LNCAP (cell line): ENCODE results near the gene INA.

Experiments used
- TF ChIP-seq, protein P1 (sequence below): fragments of 450-650 bp; IDR thresholded peaks from 2 replicates; pipeline ENCODE4 v1.5.1; 2017; ENCODE audit warnings: mild to moderate bottlenecking

The INA gene

DNA sequence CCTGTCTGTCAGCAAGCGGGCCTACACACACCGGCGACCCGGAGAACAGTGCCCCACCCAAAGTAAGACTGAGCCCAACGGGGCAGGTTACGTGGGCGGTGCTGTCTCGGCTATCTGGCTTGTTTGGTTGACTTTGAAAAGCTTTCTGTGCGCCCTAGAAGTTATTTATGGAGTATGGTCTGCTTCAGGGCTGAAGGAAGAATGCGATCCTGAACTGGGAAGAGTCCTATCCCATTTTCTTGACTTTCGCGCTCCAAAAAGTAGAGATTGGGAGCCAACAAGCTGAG, 1.5 kb downstream of the INA start:
- TF ChIP-seq, protein P1, sequence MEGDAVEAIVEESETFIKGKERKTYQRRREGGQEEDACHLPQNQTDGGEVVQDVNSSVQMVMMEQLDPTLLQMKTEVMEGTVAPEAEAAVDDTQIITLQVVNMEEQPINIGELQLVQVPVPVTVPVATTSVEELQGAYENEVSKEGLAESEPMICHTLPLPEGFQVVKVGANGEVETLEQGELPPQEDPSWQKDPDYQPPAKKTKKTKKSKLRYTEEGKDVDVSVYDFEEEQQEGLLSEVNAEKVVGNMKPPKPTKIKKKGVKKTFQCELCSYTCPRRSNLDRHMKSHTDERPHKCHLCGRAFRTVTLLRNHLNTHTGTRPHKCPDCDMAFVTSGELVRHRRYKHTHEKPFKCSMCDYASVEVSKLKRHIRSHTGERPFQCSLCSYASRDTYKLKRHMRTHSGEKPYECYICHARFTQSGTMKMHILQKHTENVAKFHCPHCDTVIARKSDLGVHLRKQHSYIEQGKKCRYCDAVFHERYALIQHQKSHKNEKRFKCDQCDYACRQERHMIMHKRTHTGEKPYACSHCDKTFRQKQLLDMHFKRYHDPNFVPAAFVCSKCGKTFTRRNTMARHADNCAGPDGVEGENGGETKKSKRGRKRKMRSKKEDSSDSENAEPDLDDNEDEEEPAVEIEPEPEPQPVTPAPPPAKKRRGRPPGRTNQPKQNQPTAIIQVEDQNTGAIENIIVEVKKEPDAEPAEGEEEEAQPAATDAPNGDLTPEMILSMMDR: no peak

DNA sequence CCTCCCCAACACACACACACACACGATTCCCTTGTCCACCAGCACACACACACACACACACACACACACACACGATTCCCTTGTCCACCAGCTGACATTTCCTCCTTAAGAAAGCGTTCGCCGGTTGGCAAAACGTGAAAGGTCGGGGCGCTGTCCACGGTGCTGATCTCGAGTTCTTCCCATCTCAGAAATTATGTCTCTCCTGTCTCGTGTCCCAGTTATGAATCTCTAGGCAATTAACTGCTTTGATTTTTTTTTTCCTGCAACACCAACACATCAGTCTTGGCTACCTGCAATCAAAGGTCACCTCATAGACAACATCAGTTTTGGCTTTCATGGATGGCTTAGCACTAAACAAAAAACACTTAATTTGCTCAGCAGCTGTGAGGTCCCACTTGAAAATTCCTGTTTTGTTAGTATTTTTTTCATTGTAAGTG, 1.9 kb downstream of the INA start:
- TF ChIP-seq, protein P1: no peak

DNA sequence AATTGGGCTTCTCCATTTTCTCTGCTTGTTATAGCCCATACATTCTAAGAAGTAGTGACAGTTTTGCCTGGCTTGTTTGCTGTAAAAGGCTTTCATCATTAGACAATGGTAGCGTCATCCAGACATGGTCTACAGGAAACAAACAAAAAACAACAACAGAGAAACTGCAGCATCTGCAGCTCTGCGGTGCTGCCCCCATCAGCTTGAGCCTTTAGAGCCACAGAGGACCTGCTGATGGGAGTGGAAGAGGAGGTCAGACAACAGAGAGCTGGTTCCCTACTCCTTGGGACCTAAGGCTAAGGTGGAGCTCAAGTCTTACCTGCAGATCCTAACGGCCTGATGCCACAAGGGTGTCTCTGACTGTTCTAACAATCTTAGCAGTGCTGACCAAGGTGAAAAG, 3.1 kb downstream of the INA start:
- TF ChIP-seq, protein P1: no peak

DNA sequence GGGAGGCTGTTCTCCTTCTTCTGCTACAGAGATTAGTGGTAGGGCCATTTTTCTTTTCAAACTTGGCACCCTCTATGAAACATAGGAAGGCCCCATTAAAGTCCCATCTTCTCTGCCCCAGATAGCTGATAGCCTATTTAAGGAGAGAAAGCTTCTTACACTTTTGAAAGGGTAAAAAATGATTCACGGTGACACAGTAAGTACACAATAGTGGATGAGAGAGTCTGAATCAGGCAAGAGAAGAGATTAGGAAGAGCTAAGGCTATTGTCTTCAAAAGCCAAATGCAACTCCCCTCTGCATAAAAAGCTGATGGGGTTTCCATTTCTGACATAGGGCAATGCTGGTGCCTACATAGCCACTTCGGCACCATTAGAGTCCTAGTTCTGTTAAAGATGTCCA, 3.6 kb downstream of the INA start:
- TF ChIP-seq, protein P1: no peak

DNA sequence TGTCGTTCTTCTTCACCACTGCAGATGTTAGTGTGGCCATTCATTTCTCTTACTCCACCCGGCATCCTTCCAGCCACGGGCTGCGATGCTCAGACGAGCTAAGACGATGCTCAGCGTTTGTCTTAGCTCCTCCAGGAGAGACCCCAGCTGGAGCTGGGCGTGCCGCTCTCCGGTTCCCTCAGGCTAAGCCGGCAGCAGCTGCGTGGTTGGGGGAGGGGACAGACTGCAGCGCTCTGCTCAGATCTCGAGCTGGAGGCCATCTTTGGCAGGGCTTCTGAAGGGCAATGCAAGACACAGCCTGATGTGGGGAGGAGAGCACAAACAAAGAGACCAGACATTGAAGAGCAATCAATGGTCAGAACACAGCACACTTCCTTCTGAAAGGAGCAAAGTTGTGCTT, 4.8 kb downstream of the INA start:
- TF ChIP-seq, protein P1: no peak

DNA sequence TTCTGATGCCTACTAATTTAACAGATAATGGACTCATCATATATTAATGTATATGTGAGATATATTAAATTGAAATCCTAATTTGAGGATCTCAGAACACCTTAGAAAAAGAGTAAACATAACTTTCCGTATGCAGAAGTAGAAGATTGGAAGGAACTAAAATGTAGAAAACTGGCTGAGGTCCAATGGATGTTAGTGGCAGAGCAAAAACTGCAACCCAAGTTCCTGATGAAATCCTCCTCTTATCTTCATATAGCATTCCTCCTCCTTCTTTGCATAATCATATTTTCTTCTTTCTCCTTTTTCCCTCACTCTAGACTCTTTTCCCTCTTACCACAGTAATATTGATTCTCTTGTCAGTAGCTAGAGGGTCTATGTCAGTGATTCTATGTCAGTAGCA, 6.0 kb downstream of the INA start:
- TF ChIP-seq, protein P1: no peak

DNA sequence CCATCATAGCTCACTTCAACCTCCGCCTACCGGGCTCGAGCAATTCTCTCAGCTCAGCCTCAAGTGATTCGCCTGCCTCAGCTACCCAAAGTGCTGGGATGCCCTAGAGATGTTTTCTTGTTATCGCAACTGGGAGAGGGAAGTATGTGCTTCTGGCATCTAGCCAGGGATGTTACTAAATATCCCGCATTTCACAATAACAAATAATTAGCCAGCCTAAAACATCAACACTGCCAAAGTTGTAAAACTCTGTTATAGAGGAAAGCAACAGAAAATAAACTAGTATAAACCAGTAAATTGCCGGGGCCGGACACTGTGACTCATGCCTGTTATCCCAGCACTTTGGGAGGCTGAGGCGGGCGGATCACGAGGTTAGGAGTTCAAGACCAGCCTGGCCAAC, 7.2 kb downstream of the INA start:
- TF ChIP-seq, protein P1: no peak

DNA sequence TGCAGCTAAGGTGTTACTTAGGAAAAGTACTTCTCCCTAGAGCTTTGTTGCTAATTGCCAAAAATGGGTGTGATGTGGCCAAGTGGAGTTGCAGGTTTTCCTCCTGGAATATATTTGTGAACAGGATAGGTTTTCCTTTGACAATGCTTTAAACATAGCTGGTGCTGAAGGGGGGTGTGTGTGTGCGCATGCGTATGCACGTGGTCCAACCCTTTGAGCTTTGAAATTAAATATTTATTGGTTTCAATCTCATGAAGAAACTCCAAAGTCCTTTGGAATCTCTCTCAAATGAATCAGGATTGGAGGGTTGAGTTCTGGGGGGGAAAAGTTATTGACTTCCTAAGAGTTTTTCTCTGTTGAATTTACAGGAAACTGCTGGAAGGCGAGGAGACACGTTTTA, 11.1 kb downstream of the INA start:
- TF ChIP-seq, protein P1: no peak
